Pancreas (tissue), 10 donors: ENCODE data around the gene POLN. TPM values are rescaled to one million over a fixed set of nuclear protein-coding genes. Genes with fewer than 3 reads are reported as not detected.

Source experiments
- ATAC-seq, 4 donors: fragments of 200-7000 bp; cut with Tn5 transposase; one replicate each; pipeline versions ENCODE4 v1.8.0 to v1.9.1; 2020; ENCODE audit warnings: mild to moderate bottlenecking in 4 of 4, moderate library complexity in 4 of 4
- DNase-seq, 6 donors: peaks; one replicate each; pipeline ENCODE4 v3.0.0-alpha.2; 2020
- FAIRE-seq: peaks from 2 replicates; lab custom pipeline; 2012; peaks lifted over from hg19 to GRCh38; lab: Jason Lieb, UNC
- H3K27ac ChIP-seq, 4 donors: fragments of 200-600 bp; sonication (generic); 1 replicate in 3 of 4; 2 replicates in 1 of 4; pipeline versions ENCODE4 v1.5.0 to v1.8.0; 2020
- H3K27me3 ChIP-seq, 4 donors: fragments of 200-600 bp; one replicate each; pipeline ENCODE4 v1.8.0; 2021
- H3K36me3 ChIP-seq, 3 donors: fragments of 200-600 bp; sonication (generic) in 1 of 3; one replicate each; pipeline versions ENCODE4 v1.5.0 to v1.8.0; 2020 to 2021
- H3K4me1 ChIP-seq, 3 donors: fragments of 200-600 bp; one replicate each; pipeline ENCODE4 v1.8.0; 2021
- H3K4me3 ChIP-seq, 4 donors: fragments of 200-600 bp; sonication (generic) in 2 of 4; one replicate each; pipeline versions ENCODE4 v1.5.0 to v1.8.0; 2020 to 2021
- H3K9me3 ChIP-seq, 4 donors: fragments of 200-600 bp; one replicate each; pipeline ENCODE4 v1.8.0; 2021
- CTCF ChIP-seq, 4 donors: fragments of 200-600 bp; sonication (generic) in 3 of 4; IDR thresholded peaks; one replicate each; pipeline versions ENCODE4 v1.5.0 to v1.8.0; 2021; ENCODE audit warnings: antibody characterized with exemption in 4 of 4
- WGBS, 2 donors: extraction: QIAGEN DNeasy Blood & Tissue Kit; methylation state at CpG; one replicate each; pipeline ENCODE4 v1.1.7; 2013; 5-methylcytosine and 5-hydroxymethylcytosine counted together
- intact Hi-C, 3 donors: fragments of 100-400 bp; cut with DNase I; formaldehyde crosslinking; loops; one replicate each; pipeline versions ENCODE4 v1.11.1 to v1.14.2; 2022
- polyA plus RNA-seq, 2 donors: library from polyadenylated mRNA; stranded (reverse); fragments of 200-250 nt; gene quantifications; one replicate each; pipeline ENCODE4 v1.2.3, GENCODE V29; 2013
- total RNA-seq, 6 donors: library from RNA; stranded (reverse); fragmentation: NEBNext Ultra II Directional in 4 of 6; extraction: Animal tissue kit (Norgen Biotek cat#: 25700) in 4 of 6; gene quantifications; one replicate each; pipeline versions ENCODE4 v1.2.1 to v1.2.4, GENCODE V29; 2021 to 2023
- donor health status: healthy with polysubstance abuse.
- donor health status: DM: no; HTN: no; CAD: no; lungs with moderate emphysema.
- donor health status: DM: no; HTN: no; CAD: no.
- donor health status: control.
- donor health status: control.
- donor health status: Bipolar disorder and iron deficiency.
- donor health status: DM: yes; HTN: yes; CAD: no.
- donor health status: DM: no; HTN: no; CAD: no.
- donor health status: DM: no; HTN: no; CAD: no.
- donor health status: DM: yes; HTN: yes; CAD: no.

The POLN gene
- total and polyA plus RNA-seq, 8 donors = 0.95 to 3.6 (median 1.9) TPM

DNA sequence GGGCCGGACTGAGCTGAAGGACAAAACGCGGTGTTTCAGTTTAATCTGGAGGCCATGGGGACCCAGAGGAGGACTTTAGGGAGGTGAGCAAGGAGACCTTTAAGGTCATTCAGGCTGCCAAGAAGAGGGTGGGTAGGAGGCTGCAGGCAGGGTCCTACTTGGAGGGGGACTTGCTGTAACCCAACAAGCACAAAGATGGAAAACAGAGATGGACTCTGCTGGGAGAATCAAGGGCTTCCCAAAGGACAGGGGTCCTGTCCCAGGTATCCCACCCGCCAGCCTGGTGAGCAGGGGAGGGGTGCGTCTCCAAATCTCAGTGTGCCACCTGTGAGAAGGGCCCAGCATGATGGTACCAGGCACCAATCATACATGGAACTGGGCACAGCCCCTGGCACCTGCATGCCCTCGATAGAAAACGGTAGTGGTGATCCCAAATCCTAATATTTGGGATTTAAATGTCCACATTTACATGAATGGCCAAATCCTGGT lies 3.9 kb upstream of the POLN start:
- H3K36me3 ChIP-seq = peaks cover 0 to 14% (median 0%) of the 10 kb centered on the region in 3 donors
- H3K27me3 ChIP-seq = no peaks in the 10 kb centered on the region
- no peak for TF ChIP-seq CTCF (IDR thresholded peaks at IDR 0.05)
- no peak for FAIRE-seq
- intact Hi-C loops = no loop called here
- 74 to 79% methylated on average over 7 of the region's 7 CpGs for WGBS, 2 donors
- peak in 2 of 6 donors; percentile 6 to 11 for DNase-seq
- no peak overlapping the region for H3K4me3 ChIP-seq
- ATAC-seq = no peak
- H3K4me1 ChIP-seq = peaks cover 0 to 3% (median 0%) of the 10 kb centered on the region in 3 donors
- H3K9me3 ChIP-seq = no peaks in the 10 kb centered on the region
- H3K27ac ChIP-seq = no peak overlapping the region

DNA sequence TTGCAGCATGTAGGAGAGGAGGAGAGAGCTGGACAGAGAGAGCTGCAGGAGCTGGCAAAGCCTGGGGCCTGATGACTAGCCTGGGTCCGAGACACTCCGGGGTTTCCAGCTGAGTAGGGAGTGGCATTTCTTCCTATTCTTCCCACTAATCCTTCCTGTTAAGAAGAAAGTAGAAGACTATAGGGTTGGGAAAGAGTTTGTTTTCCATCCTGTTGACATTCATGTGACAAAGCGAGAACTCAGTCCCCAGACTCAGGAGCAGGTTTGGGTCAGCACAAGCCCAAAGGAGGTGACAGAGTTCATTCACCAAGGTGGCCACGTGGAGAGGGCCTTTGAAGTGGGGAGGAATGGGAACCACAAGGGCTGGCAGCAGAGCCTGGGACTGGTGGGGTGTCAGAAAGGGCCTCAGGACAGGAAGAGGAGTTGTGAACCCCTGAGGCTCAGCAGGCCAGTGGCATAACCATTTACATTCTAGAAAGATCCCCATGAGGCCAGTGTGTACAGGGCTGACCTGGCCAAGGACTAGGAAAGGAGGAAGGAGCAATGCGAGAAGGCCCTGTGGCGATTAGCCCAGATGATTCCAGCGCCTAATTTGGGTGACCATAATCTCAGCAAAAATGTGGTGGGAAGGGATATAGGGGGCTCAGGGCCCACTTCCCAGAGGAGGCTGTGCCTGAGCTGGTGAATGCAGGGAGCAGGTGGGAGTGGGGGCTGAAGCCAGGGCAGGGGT lies 3.3 kb upstream of the POLN start:
- no peaks in the 10 kb centered on the region for H3K27me3 ChIP-seq
- H3K27ac ChIP-seq = no peak overlapping the region
- peaks cover 0 to 9% (median 2%) of the 10 kb centered on the region in 3 donors for H3K4me1 ChIP-seq
- DNase-seq (peak in 1 of 6 donors; percentile 13), ATAC-seq (no peak), FAIRE-seq (no peak)
- no peak for TF ChIP-seq CTCF (IDR thresholded peaks at IDR 0.05)
- no peaks in the 10 kb centered on the region for H3K9me3 ChIP-seq
- WGBS, 2 donors = 68 to 77% methylated on average over 7 of the region's 7 CpGs
- intact Hi-C loops = no loop called here
- peaks cover 0 to 7% (median 0%) of the 10 kb centered on the region in 3 donors for H3K36me3 ChIP-seq
- H3K4me3 ChIP-seq = no peak overlapping the region

GRCh38 chr4:2243681-2244380 lies 1.9 kb upstream of the POLN start:
- TF ChIP-seq CTCF (IDR thresholded peaks at IDR 0.05) = no peak
- Histone ChIP-seq H3K27me3 (no peaks in the 10 kb centered on the region), H3K27ac (peak overlapping the region in 1 of 4 donors; percentile 28), H3K4me1 (peaks cover 7 to 23% (median 12%) of the 10 kb centered on the region in 3 donors), H3K4me3 (no peak overlapping the region), H3K36me3 (no peaks in the 10 kb centered on the region), H3K9me3 (no peaks in the 10 kb centered on the region)
- ATAC-seq = peak in 2 of 4 donors; percentile 17
- intact Hi-C loops = no loop called here
- DNase-seq = peak in 3 of 6 donors; percentile 12 to 60 (median 36)
- no peak for FAIRE-seq
- 63 to 68% methylated on average over 5 of the region's 5 CpGs for WGBS, 2 donors

- WGBS, 2 donors = 2 to 3% methylated on average over 7 of the region's 7 CpGs
- Histone ChIP-seq H3K36me3 (no peaks in the 10 kb centered on the region), H3K4me1 (peaks cover 7 to 31% (median 12%) of the 10 kb centered on the region in 3 donors), H3K27ac (no peak overlapping the region), H3K27me3 (no peaks in the 10 kb centered on the region), H3K9me3 (no peaks in the 10 kb centered on the region), H3K4me3 (peak overlapping the region; percentile 79 to 98 (median 88))
- intact Hi-C loops = no loop called here
- no peak for TF ChIP-seq CTCF (IDR thresholded peaks at IDR 0.05)
- ATAC-seq (no peak), FAIRE-seq (no peak), DNase-seq (no peak)
These were observed 918 bp downstream of the POLN start for GRCh38 chr4:2241003-2241402.
